Measurements from ENCODE around the gene DACH1.

- TF ChIP-seq CTCF (IDR thresholded peaks at IDR 0.05) = no peak
- no peak for TF ChIP-seq POLR2A (IDR thresholded peaks at IDR 0.05)
These were observed 234.8 kb downstream of the DACH1 start for GRCh38 chr13:71632206-71632605.

Data from esophagus squamous epithelium (tissue), 4 donors.